Measurements from ENCODE around the gene CXXC1.
A peak's percentile ranks its signal among the peaks of the same experiment; 100 is the strongest.
"Not testable (repeated sequence)": the region's sequence is repeated elsewhere in the genome, so short reads cannot be mapped to it uniquely, and the experiment has no call there.

CXXC1 gene

DNA sequence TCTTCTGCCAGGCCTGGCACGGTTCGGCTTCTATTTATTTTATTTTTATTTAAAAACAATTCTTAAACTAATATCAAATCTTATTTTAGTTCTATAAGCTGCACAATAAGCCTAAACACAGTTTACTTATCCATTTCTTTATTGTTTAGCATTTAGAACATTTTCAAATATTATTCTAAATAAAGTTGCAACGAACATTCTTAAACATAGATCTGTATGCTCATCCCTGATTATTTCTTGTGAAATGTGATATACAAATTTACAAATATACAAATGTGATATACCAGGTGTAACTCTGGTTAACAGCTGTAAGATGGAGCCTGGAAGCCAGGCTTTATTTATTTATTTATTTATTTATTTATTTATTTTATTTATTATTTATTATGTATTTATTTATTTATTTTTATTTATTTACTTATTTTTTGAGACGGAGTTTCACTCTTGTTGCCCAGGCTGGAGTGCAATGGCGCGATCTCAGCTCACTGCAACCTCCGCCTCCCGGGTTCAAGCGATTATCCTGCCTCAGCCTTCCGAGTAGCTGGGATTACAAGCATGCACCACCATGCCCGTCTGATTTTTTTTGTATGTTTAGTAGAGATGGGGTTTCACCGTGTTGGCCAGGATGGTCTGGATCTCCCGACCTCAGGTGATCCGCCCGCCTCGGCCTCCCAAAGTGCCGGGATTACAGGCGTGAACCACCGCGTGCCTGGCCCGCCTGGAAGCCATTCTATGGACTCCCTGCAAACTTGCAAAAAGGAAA lies 1.0 kb upstream of the CXXC1 start:
- peak overlapping the region; percentile 93 for H3K27ac Mint-ChIP-seq (ENCODE audit: low read depth)
- H3K9me3 Mint-ChIP-seq, H3K27me3 Mint-ChIP-seq: not testable (repeated sequence)

DNA sequence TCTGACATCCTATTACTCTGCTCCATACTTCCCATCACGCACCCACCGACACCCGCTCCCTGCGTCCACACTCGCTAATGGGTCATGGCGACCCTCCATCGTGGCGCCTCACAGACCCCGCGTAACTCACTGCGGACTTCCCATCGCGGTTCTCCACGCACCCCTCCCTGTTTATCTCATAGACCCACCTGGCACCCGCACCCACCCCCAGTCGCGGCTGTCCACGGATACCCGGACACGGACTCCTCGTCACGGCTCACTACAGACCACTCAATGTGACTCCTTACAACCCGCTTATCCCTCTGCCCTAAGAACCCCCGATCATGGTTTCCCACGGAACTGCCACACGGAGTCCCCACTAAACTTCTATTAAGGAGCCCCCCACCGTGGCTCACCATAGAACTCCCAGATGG lies 458 bp downstream of the CXXC1 start:
- no peaks in the 10 kb centered on the region for H3K9me3 Mint-ChIP-seq
- peaks cover 21% of the 10 kb centered on the region for H3K36me3 Mint-ChIP-seq (ENCODE audit: insufficient read depth)
- ATAC-seq (replicated peaks; ENCODE audit: extremely low read depth, poor library complexity, severe bottlenecking) = peak; percentile 1

More for the DNA sequence above, 1.0 kb upstream of the CXXC1 start:
- not testable (repeated sequence) for ATAC-seq (replicated peaks; ENCODE audit: extremely low read depth, poor library complexity, severe bottlenecking); DNase-seq (ENCODE audit: low spot score in 2 of 2)
- Mint-ChIP-seq H3K4me3 (peak overlapping the region; percentile 92), H3K36me3 (ENCODE audit: insufficient read depth) (peaks cover 18% of the 10 kb centered on the region), H3K4me1 (peaks cover 35% of the 10 kb centered on the region)

DNA sequence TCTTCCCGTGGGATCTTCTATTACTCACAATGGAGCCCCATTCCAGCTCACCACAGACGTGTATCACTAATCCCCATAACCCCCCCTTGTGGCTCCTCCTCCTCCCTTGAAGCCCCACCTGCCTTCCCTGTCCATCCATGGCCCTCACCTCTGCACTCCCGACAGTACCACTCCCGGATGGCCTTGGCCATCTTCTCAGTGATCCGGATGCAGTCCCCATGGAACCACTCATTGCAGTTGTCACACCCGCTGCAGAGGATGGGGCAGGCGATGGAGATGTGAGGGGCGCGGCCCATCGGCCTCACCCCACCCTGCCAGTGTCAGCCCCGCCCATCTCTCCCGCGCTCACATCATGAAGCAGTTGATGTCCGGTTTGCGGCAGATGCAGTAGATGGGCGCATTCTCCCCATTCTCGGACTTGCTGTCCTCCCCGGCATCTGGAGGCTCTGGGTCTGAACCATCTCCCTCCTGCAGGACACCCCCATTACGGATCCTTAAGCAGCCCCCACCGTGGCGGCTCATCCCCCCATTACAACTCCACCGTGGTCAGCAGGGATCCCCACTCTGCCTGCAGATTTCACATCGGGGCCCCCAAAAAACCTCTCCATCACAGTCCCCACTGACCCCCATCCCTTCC lies 983 bp downstream of the CXXC1 start:
- Mint-ChIP-seq H3K27me3 (no peaks in the 10 kb centered on the region), H3K27ac (ENCODE audit: low read depth) (peak overlapping the region; percentile 93), H3K9me3 (no peaks in the 10 kb centered on the region), H3K4me3 (peak overlapping the region; percentile 92), H3K36me3 (ENCODE audit: insufficient read depth) (peaks cover 24% of the 10 kb centered on the region), H3K4me1 (peaks cover 40% of the 10 kb centered on the region)
- DNase-seq (ENCODE audit: low spot score in 2 of 2) = no peak
- ATAC-seq (replicated peaks; ENCODE audit: extremely low read depth, poor library complexity, severe bottlenecking) = no peak

More for the DNA sequence above, 458 bp downstream of the CXXC1 start:
- peak overlapping the region; percentile 92 for H3K4me3 Mint-ChIP-seq
- DNase-seq (ENCODE audit: low spot score in 2 of 2) = no peak
- no peaks in the 10 kb centered on the region for H3K27me3 Mint-ChIP-seq
- H3K27ac Mint-ChIP-seq (ENCODE audit: low read depth) = peak overlapping the region; percentile 93
- H3K4me1 Mint-ChIP-seq = peaks cover 35% of the 10 kb centered on the region

DNA sequence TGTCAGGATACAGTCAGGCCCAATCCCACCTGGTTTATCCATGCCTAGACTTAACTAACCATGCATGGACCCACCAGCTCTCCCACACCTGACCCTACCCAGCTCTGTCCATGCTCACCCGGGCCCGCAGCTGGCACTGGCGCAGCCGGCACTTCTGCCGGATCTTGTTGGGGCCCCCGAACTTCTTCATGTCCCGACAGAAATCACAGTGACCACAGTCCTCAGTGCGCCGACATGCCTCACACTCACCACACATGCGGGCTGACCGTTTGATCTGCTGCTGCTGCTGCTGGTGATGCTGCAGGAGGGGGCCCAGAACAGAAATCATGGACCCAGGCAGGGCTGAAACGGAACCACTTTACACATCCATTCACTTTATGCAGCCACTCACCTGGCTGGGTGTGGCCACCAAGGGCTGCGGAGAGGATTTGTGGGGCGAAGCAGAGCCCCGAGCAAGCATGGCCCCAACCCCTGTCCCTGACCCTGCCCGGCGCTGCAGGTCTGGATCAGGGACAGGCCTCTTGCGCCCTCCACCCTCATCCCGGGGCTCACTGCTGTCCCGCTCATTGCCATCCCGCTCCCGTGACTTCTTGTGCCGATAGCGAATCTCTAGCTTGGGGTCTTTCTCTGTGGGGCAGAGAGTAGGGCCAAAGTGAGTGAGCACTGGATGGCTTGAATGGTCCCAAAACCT lies 1.7 kb downstream of the CXXC1 start:
- DNase-seq (ENCODE audit: low spot score in 2 of 2) (no peak), ATAC-seq (replicated peaks; ENCODE audit: extremely low read depth, poor library complexity, severe bottlenecking) (no peak)
- peaks cover 47% of the 10 kb centered on the region for H3K4me1 Mint-ChIP-seq
- H3K27ac Mint-ChIP-seq (ENCODE audit: low read depth) = peak overlapping the region; percentile 93
- no peaks in the 10 kb centered on the region for H3K9me3 Mint-ChIP-seq
- peak overlapping the region; percentile 92 for H3K4me3 Mint-ChIP-seq
- no peaks in the 10 kb centered on the region for H3K27me3 Mint-ChIP-seq
- H3K36me3 Mint-ChIP-seq (ENCODE audit: insufficient read depth) = peaks cover 29% of the 10 kb centered on the region

DNA sequence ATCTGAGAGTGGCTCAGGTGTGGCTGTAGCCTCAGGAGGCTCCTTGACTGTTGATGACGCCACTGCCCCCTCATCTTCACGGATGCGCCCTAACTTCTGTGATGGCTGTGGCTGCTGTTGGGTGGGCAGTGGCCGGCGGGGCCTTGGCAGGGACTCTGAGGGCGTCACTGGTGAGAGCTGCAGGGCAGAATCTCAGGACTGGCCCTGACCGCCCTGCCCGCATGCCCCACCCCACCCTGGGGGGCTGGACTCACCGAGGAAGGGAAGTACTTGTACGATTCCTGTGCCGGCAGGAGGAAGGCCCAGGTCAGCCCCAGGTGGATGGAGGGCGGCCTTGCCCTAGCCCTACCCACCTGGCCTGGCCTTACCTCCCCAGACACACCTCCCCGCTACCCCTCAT lies 2.4 kb downstream of the CXXC1 start:
- H3K9me3 Mint-ChIP-seq = no peaks in the 10 kb centered on the region
- peaks cover 36% of the 10 kb centered on the region for H3K36me3 Mint-ChIP-seq (ENCODE audit: insufficient read depth)

DNA sequence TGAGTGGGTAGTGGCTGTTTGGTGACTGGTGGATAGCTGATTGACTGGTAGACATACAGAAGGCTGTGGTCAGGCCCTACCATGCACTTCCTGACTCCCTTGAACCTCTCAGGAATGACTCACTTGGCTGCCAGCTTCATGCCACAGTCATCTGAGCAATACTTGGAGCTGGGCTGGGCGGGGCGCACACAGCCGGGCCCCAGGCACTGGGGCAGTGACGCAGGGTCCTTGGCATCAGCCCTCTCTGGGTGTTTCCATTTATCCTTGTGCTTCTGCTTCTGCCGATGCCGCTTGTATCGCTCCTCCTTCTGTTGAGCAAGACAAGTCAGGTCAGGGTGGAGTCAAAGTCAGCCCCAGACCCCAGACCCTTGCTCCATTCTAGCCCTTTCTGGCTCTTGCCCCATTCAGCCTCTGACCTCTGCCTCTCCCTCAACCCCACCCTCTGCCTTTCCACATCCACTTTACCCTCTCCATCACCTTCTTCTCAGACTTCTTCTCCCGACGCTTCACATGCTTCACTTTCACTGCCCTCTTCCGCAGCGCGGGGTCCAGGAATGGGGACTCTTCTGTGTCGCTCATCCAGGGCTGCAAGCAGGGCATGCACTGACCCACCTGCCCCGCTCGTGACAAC lies 3.1 kb downstream of the CXXC1 start:
- Mint-ChIP-seq H3K9me3 (no peaks in the 10 kb centered on the region), H3K36me3 (ENCODE audit: insufficient read depth) (peaks cover 36% of the 10 kb centered on the region), H3K4me1 (peaks cover 58% of the 10 kb centered on the region), H3K4me3 (peak overlapping the region; percentile 95), H3K27me3 (no peaks in the 10 kb centered on the region), H3K27ac (ENCODE audit: low read depth) (peak overlapping the region; percentile 33)
- ATAC-seq (replicated peaks; ENCODE audit: extremely low read depth, poor library complexity, severe bottlenecking) (no peak), DNase-seq (ENCODE audit: low spot score in 2 of 2) (no peak)

More for the DNA sequence above, 2.4 kb downstream of the CXXC1 start:
- peak overlapping the region; percentile 33 for H3K27ac Mint-ChIP-seq (ENCODE audit: low read depth)
- ATAC-seq (replicated peaks; ENCODE audit: extremely low read depth, poor library complexity, severe bottlenecking) (no peak), DNase-seq (ENCODE audit: low spot score in 2 of 2) (no peak)
- peaks cover 54% of the 10 kb centered on the region for H3K4me1 Mint-ChIP-seq
- no peaks in the 10 kb centered on the region for H3K27me3 Mint-ChIP-seq
- H3K4me3 Mint-ChIP-seq = peak overlapping the region; percentile 95

DNA sequence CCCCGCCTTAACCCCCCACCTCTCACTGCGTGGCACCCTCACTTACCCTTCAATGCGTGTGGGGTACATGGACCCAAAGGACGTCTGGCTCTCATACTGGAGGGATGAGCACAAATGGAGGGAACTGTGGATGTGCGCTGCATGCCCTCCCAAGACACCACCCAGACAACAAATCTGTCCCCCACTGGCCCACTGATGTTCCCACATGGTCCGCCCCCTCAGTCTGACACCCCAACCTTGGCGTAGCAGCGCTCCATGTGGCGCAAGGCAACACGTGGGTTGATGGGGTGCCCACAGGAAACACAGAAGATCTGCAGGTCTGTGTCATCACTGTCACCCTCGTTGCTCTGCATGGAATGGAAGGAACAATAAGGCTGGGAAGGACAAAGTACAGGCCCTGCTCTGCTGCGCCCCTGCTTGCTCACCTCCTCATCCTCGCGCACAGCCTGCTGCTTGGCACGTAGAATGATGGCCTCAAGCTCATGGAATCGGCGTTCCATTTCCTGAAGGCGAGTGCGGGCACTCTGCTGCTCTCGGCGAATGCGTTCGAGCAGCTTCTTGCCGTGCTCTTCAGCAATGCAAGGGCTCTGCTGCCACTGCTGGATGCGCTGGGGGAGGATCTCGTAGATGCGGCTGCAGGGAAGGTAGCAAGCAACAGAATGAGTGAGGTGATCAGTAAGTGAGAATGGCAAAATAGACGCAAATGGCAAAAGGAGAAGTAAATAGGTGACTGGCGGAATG lies 3.9 kb downstream of the CXXC1 start:
- Mint-ChIP-seq H3K4me1 (peaks cover 61% of the 10 kb centered on the region), H3K27ac (ENCODE audit: low read depth) (peak overlapping the region; percentile 94), H3K4me3 (peak overlapping the region; percentile 95), H3K27me3 (no peaks in the 10 kb centered on the region), H3K36me3 (ENCODE audit: insufficient read depth) (peaks cover 39% of the 10 kb centered on the region), H3K9me3 (no peaks in the 10 kb centered on the region)
- DNase-seq (ENCODE audit: low spot score in 2 of 2) = no peak
- ATAC-seq (replicated peaks; ENCODE audit: extremely low read depth, poor library complexity, severe bottlenecking) = no peak

DNA sequence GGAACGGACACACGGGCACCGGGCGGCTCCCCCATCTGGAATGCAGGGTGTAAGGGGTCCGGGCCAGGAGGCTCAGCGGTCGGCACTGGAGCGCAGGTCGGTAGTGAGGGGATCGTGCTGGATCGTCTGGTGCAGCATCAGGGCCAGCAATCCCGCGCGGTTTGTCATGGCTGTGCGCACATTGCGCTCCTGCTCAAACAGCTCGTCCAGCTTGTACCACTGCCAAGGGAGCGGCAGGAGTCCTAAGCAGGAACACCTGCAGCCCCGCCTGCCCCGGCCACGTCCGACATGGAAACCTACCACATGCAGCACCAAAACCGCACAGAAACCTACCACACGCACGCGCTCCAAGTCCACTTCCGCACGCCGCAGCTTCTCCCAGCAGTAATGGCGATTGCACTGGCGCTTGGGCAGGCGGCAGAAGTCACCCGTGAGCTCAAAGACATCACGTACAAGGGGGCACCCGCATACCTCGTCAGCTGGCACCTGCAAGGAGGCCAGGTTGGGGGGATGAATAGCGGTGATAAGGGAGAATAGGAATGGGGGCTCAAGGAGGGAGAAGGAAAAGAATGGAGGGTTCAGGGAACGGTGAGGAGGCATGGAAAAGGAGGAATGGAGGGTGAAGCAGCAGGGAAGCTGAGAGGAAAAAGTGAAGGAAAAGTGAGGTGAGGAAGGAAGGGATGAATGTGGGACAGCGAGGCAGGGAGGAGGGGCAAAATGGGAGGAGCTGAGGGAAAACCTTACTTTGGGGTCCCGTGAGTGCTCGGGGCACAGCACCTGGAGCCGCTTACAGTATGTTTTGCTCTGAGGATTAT lies 4.8 kb downstream of the CXXC1 start:
- Mint-ChIP-seq H3K36me3 (ENCODE audit: insufficient read depth) (peaks cover 39% of the 10 kb centered on the region), H3K4me3 (peak overlapping the region; percentile 95), H3K27me3 (no peaks in the 10 kb centered on the region), H3K9me3 (no peaks in the 10 kb centered on the region), H3K27ac (ENCODE audit: low read depth) (peak overlapping the region; percentile 94), H3K4me1 (peaks cover 61% of the 10 kb centered on the region)
- DNase-seq (ENCODE audit: low spot score in 2 of 2) (no peak), ATAC-seq (replicated peaks; ENCODE audit: extremely low read depth, poor library complexity, severe bottlenecking) (no peak)

DNA sequence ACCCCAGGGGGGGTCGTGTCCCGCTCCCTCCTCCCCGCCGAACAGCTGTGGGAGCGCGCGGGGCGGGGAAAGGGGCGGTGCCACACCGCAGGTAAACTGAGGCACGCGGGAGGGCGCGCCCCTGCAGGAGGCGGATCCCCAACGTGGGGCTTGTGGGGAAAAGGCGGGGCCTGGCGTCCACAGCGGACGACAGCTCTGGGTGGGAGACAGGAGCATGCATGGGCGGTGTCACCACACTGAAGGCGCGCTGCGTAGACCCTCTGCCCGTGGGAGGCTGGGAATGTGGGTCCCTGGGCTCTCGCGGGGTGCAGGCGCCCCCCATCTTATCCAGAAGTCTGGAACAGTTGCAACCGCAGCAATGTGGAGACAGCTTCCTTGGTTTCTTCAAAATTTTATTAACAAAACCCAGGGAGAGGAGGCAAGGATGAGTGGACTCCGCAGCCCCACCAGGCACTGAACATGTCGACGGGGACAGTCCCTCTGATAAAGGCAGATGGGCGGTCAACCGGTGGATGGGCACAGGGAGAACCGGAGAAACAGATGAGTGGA lies 5.4 kb downstream of the CXXC1 start:
- peak overlapping the region; percentile 94 for H3K27ac Mint-ChIP-seq (ENCODE audit: low read depth)
- H3K36me3 Mint-ChIP-seq (ENCODE audit: insufficient read depth) = peaks cover 36% of the 10 kb centered on the region
- H3K9me3 Mint-ChIP-seq = no peaks in the 10 kb centered on the region
- H3K4me1 Mint-ChIP-seq = peaks cover 54% of the 10 kb centered on the region
- no peak for ATAC-seq (replicated peaks; ENCODE audit: extremely low read depth, poor library complexity, severe bottlenecking)
- no peak for DNase-seq (ENCODE audit: low spot score in 2 of 2)
- no peaks in the 10 kb centered on the region for H3K27me3 Mint-ChIP-seq
- H3K4me3 Mint-ChIP-seq = peak overlapping the region; percentile 95

DNA sequence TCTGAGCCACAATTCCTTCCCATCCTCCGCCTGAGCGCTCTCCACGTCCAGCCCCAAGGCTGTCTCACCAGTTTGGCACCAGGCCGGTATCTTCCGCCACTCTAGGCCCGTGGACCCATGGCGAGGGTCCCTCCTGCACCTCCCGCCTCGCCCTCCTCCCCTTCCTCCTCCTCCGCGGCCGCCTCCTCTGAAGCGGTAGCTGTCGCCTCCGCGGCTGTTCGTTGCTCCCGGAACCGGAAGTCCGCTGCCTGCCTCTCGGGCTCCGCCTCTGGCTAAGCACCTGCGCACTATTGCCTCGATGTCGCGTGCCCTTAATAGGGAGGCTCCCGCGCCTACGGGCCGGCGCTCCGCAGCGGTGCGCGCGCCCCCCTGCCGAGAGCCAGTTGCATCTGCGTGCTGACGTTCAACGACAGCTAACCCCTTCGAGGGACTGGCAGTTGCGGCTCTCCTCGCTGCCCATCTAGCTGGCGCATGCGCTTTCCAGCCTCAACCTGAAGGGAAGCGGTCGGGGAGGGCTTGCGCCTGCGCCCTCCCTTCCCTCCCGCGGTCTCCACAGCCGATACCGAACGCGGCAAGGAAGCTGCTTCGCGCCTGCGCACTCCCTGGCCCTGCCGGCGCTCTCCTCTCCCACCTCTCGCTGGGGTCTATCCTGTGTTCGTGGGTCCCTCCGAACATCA lies 6.1 kb downstream of the CXXC1 start, which contains the start of gene MBD1:
TSS of gene MBD1 (minus strand) at position 229 of the 677 bp plus-strand sequence. CDS start 1,531 bp downstream, outside the sequence.
- DNase-seq (ENCODE audit: low spot score in 2 of 2) (peak; percentile 88 to 95), ATAC-seq (replicated peaks; ENCODE audit: extremely low read depth, poor library complexity, severe bottlenecking) (peak; percentile 94)
- Mint-ChIP-seq H3K4me3 (peak within 1 kb of the TSS; percentile 95), H3K36me3 (ENCODE audit: insufficient read depth) (peaks cover 41% of the 10 kb centered on the region), H3K9me3 (no peaks in the 10 kb centered on the region), H3K27ac (ENCODE audit: low read depth) (peak within 1 kb of the TSS; percentile 94), H3K4me1 (peaks cover 50% of the 10 kb centered on the region), H3K27me3 (no peaks in the 10 kb centered on the region)

Measured in central memory CD8-positive, alpha-beta T cell (primary cell).